ENCODE measurements around the gene NSD1. TPM values are rescaled to one million over a fixed set of nuclear protein-coding genes. Genes with fewer than 3 reads are reported as not detected.

The NSD1 gene
- total RNA-seq, 1 experiment from 2014 or later, result 58.8 TPM

DNA sequence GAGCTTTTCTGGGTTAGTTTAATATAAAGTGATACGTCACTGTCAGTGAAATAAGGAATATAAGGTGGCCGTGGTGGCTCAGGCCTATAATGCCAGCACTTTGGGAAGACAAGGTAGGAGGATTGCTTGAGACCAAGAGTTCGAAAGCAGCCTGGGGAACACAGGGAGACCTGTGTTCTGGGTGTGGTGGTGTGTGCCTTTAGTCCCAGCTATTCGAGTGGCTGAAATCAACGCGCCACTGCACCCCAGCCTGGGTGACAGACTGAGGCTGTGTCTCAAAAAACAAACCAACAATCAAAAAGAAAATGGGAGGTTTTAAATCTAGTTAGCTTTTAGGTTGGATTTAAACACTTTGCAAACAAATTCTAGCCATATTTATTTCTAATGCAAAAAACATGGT lies 53.1 kb downstream of the NSD1 start:
- Histone ChIP-seq H3K79me2 (ENCODE audit: insufficient read depth, low read length) (peaks cover 81% of the 10 kb centered on the region), H3K4me2 (ENCODE audit: low read length) (no peak overlapping the region), H3K27me3 (ENCODE audit: insufficient read depth, low read length) (no peaks in the 10 kb centered on the region), H3K36me3 (ENCODE audit: control insufficient read depth in 1 of 2, insufficient read depth in 2 of 2, low read length in 2 of 2) (no peaks in the 10 kb centered on the region), H3K4me1 (ENCODE audit: control insufficient read depth in 1 of 2, insufficient read depth in 2 of 2, low read length in 2 of 2) (no peaks in the 10 kb centered on the region), H3K27ac (ENCODE audit: low read depth, low read length) (no peak overlapping the region), H3K9me2 (ENCODE audit: insufficient read depth) (no peaks in the 10 kb centered on the region), H4K20me1 (ENCODE audit: insufficient read depth) (no peaks in the 10 kb centered on the region), H3K9ac (ENCODE audit: low read length) (no peak overlapping the region), H3K4me3 (replicated peaks in 1 of 2; ENCODE audit: low read depth in 1 of 2, low read length in 2 of 2) (no peak overlapping the region), H2AFZ (ENCODE audit: low read depth, low read length, poor library complexity, severe bottlenecking) (no peak overlapping the region), H3K9me3 (ENCODE audit: control insufficient read depth in 1 of 2, insufficient read depth in 1 of 2, low read depth in 1 of 2, low read length in 2 of 2) (no peaks in the 10 kb centered on the region)
- DNase-seq (ENCODE audit: low read depth, low spot score) (no peak), ATAC-seq (no peak)
- BruUV-seq (replicated peaks), result no TSS peak
- TF ChIP-seq JUND (IDR thresholded peaks at IDR 0.05), result no peak
- TF ChIP-seq YY1 (IDR thresholded peaks at IDR 0.05; ENCODE audit: extremely low read depth, insufficient replicate concordance, low read depth, low read length), result no peak
- TF ChIP-seq, protein P1, sequence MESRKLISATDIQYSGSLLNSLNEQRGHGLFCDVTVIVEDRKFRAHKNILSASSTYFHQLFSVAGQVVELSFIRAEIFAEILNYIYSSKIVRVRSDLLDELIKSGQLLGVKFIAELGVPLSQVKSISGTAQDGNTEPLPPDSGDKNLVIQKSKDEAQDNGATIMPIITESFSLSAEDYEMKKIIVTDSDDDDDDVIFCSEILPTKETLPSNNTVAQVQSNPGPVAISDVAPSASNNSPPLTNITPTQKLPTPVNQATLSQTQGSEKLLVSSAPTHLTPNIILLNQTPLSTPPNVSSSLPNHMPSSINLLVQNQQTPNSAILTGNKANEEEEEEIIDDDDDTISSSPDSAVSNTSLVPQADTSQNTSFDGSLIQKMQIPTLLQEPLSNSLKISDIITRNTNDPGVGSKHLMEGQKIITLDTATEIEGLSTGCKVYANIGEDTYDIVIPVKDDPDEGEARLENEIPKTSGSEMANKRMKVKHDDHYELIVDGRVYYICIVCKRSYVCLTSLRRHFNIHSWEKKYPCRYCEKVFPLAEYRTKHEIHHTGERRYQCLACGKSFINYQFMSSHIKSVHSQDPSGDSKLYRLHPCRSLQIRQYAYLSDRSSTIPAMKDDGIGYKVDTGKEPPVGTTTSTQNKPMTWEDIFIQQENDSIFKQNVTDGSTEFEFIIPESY (IDR thresholded peaks at IDR 0.05; ENCODE audit: extremely low read depth, insufficient replicate concordance, low read length), result no peak
- TF ChIP-seq SIN3A (IDR thresholded peaks at IDR 0.05; ENCODE audit: low read depth), result no peak
- TF ChIP-seq SRF (IDR thresholded peaks at IDR 0.05; ENCODE audit: low read depth), result no peak
- TF ChIP-seq POLR2A (IDR thresholded peaks at IDR 0.05; ENCODE audit: borderline replicate concordance, extremely low read depth, insufficient read depth, insufficient read length), result no peak
- TF ChIP-seq ELF1 (IDR thresholded peaks at IDR 0.05; ENCODE audit: borderline replicate concordance, low read depth), result no peak
- TF ChIP-seq EZH2 (IDR thresholded peaks at IDR 0.05), result no peak
- no peak for TF ChIP-seq CBX3 (IDR thresholded peaks at IDR 0.05; ENCODE audit: low read depth)
- TF ChIP-seq, protein P2, sequence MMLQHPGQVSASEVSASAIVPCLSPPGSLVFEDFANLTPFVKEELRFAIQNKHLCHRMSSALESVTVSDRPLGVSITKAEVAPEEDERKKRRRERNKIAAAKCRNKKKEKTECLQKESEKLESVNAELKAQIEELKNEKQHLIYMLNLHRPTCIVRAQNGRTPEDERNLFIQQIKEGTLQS (IDR thresholded peaks at IDR 0.05), result no peak
- no peak for TF ChIP-seq ZNF274 (IDR thresholded peaks at IDR 0.05; ENCODE audit: low read depth, low read length)
- TF ChIP-seq, protein P3, sequence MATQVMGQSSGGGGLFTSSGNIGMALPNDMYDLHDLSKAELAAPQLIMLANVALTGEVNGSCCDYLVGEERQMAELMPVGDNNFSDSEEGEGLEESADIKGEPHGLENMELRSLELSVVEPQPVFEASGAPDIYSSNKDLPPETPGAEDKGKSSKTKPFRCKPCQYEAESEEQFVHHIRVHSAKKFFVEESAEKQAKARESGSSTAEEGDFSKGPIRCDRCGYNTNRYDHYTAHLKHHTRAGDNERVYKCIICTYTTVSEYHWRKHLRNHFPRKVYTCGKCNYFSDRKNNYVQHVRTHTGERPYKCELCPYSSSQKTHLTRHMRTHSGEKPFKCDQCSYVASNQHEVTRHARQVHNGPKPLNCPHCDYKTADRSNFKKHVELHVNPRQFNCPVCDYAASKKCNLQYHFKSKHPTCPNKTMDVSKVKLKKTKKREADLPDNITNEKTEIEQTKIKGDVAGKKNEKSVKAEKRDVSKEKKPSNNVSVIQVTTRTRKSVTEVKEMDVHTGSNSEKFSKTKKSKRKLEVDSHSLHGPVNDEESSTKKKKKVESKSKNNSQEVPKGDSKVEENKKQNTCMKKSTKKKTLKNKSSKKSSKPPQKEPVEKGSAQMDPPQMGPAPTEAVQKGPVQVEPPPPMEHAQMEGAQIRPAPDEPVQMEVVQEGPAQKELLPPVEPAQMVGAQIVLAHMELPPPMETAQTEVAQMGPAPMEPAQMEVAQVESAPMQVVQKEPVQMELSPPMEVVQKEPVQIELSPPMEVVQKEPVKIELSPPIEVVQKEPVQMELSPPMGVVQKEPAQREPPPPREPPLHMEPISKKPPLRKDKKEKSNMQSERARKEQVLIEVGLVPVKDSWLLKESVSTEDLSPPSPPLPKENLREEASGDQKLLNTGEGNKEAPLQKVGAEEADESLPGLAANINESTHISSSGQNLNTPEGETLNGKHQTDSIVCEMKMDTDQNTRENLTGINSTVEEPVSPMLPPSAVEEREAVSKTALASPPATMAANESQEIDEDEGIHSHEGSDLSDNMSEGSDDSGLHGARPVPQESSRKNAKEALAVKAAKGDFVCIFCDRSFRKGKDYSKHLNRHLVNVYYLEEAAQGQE (IDR thresholded peaks at IDR 0.05; ENCODE audit: low read depth), result no peak
- no peak for TF ChIP-seq POLR2AphosphoS5 (IDR thresholded peaks at IDR 0.05; ENCODE audit: low read depth, low read length)
- no peak for TF ChIP-seq RAD21 (IDR thresholded peaks at IDR 0.05; ENCODE audit: low read depth)
- ChIA-PET CTCF (no interaction called here), RAD21 (ENCODE audit: low non-redundant PET in 1 of 2, low total read pairs in 2 of 2, uncharacterized antibody in 2 of 2, unreplicated experiment in 2 of 2) (no interaction called here), POLR2A (interaction anchor here (0.6 kb wide), 1 partner anchor 12 kb away, joined by 3 read pairs; no protein-coding TSS in a partner anchor)
- intact Hi-C loops (cut with micrococcal nuclease), result no loop called here

Data from HCT116 (cell line).